ENCODE results near the gene ANTXR1. TPM values are rescaled to one million over a fixed set of nuclear protein-coding genes. Genes with fewer than 3 reads are reported as not detected.

Gene ANTXR1
- total RNA-seq, 4 donors from 2014 or later, result 52.8 to 116 (median 98.9) TPM

- H3K27me3 ChIP-seq, result no peaks in the 10 kb centered on the region
- H3K4me1 ChIP-seq, result peaks cover 0 to 65% (median 5%) of the 10 kb centered on the region in 3 donors
- WGBS, 2 donors (ENCODE audit: low coverage in 1 of 2), result 33 to 55% methylated on average over 1 of the region's 1 CpG
- peak overlapping the region; percentile 59 to 74 (median 62) for H3K27ac ChIP-seq
- no peak overlapping the region for H3K4me3 ChIP-seq
- TF ChIP-seq EP300 (IDR thresholded peaks at IDR 0.05), result no peak
- TF ChIP-seq, protein P1, sequence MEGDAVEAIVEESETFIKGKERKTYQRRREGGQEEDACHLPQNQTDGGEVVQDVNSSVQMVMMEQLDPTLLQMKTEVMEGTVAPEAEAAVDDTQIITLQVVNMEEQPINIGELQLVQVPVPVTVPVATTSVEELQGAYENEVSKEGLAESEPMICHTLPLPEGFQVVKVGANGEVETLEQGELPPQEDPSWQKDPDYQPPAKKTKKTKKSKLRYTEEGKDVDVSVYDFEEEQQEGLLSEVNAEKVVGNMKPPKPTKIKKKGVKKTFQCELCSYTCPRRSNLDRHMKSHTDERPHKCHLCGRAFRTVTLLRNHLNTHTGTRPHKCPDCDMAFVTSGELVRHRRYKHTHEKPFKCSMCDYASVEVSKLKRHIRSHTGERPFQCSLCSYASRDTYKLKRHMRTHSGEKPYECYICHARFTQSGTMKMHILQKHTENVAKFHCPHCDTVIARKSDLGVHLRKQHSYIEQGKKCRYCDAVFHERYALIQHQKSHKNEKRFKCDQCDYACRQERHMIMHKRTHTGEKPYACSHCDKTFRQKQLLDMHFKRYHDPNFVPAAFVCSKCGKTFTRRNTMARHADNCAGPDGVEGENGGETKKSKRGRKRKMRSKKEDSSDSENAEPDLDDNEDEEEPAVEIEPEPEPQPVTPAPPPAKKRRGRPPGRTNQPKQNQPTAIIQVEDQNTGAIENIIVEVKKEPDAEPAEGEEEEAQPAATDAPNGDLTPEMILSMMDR (IDR thresholded peaks at IDR 0.05), result no peak
- TF ChIP-seq POLR2A (IDR thresholded peaks at IDR 0.05), result no peak
- TF ChIP-seq POLR2AphosphoS5 (IDR thresholded peaks at IDR 0.05), result no peak
- ATAC-seq, result peak; percentile 63
- no peaks in the 10 kb centered on the region for H3K9me3 ChIP-seq
- peaks cover 0 to 35% of the 10 kb centered on the region in 2 donors for H3K36me3 ChIP-seq
Observed at GRCh38 chr2:69073928-69074570, 61.1 kb downstream of the ANTXR1 start.

DNA sequence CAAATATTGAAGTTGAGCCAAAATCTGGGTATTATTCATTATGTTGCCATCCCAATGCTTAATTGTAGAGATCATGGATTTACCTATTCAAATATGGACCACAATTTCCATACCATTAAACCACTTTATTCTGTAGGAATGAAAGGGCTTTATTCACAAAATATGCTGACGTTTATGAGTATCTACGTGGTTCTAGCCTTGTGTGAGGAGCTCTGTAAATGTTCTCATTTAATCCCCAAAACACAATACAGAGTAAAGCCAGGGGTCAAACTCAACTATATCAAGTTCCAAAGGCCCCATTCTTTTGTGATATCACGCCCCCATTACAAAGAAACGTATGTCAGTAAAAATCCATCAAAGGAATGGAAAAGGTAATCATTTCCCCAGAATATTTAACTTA lies 61.9 kb downstream of the ANTXR1 start:
- WGBS, 2 donors (ENCODE audit: low coverage in 1 of 2), result 78 to 86% methylated on average over 4 of the region's 4 CpGs
- peaks cover 0 to 59% (median 5%) of the 10 kb centered on the region in 3 donors for H3K4me1 ChIP-seq

DNA sequence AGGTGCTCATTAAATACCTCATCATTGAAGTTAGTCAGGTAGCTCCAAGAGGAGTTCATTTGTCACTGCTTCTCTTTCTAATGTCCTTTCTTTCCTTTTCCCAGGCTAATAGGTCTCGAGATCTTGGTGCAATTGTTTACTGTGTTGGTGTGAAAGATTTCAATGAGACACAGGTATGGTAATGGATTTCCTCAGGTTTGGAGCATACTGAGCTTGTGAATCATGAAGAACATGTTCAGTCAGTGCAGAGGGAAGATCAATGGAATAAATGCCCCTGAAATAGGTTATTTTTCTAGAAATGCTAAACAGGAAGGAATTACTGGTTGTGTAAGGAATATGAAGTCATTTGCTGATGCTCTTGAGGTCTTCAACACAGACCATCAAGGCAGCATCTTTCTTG lies 62.5 kb downstream of the ANTXR1 start:
- no peak for ATAC-seq
- Histone ChIP-seq H3K36me3 (peaks cover 0 to 40% of the 10 kb centered on the region in 2 donors), H3K4me1 (peaks cover 0 to 53% (median 5%) of the 10 kb centered on the region in 3 donors), H3K4me3 (no peak overlapping the region), H3K27me3 (no peaks in the 10 kb centered on the region), H3K27ac (peak overlapping the region; percentile 59 to 74 (median 62)), H3K9me3 (no peaks in the 10 kb centered on the region)
- TF ChIP-seq, protein P1 (IDR thresholded peaks at IDR 0.05), result no peak
- TF ChIP-seq POLR2A (IDR thresholded peaks at IDR 0.05) (no peak), POLR2AphosphoS5 (IDR thresholded peaks at IDR 0.05) (no peak), EP300 (IDR thresholded peaks at IDR 0.05) (no peak)
- 80 to 100% methylated on average over 1 of the region's 1 CpG for WGBS, 2 donors (ENCODE audit: low coverage in 1 of 2)

More for the DNA sequence above, 61.9 kb downstream of the ANTXR1 start:
- Histone ChIP-seq H3K27ac (peak overlapping the region; percentile 59 to 74 (median 62)), H3K4me3 (no peak overlapping the region), H3K27me3 (no peaks in the 10 kb centered on the region), H3K36me3 (peaks cover 0 to 40% of the 10 kb centered on the region in 2 donors), H3K9me3 (no peaks in the 10 kb centered on the region)
- ATAC-seq, result no peak
- TF ChIP-seq EP300 (IDR thresholded peaks at IDR 0.05) (no peak), POLR2AphosphoS5 (IDR thresholded peaks at IDR 0.05) (no peak), POLR2A (IDR thresholded peaks at IDR 0.05) (no peak)
- TF ChIP-seq, protein P1 (IDR thresholded peaks at IDR 0.05), result no peak

GRCh38 chr2:69076601-69077000 lies 63.6 kb downstream of the ANTXR1 start:
- H3K4me3 ChIP-seq, result no peak overlapping the region
- H3K27me3 ChIP-seq, result no peaks in the 10 kb centered on the region
- WGBS, 2 donors (ENCODE audit: low coverage in 1 of 2), result 50 to 88% methylated on average over 1 to 2 of the region's 2 CpGs
- no peak for ATAC-seq
- peaks cover 0 to 60% (median 5%) of the 10 kb centered on the region in 3 donors for H3K4me1 ChIP-seq
- H3K27ac ChIP-seq, result peak overlapping the region in 3 of 4 donors; percentile 41 to 65 (median 59)
- TF ChIP-seq EP300 (IDR thresholded peaks at IDR 0.05) (no peak), POLR2A (IDR thresholded peaks at IDR 0.05) (no peak), POLR2AphosphoS5 (IDR thresholded peaks at IDR 0.05) (no peak)
- TF ChIP-seq, protein P1 (IDR thresholded peaks at IDR 0.05), result no peak
- H3K9me3 ChIP-seq, result no peaks in the 10 kb centered on the region
- H3K36me3 ChIP-seq, result peaks cover 0 to 48% of the 10 kb centered on the region in 2 donors

Data from gastroesophageal sphincter (tissue), 4 donors.